GM12878 (cell line): ENCODE measurements around the gene MYCBP2. TPM values are rescaled to one million over a fixed set of nuclear protein-coding genes. Genes with fewer than 3 reads are reported as not detected.

Source experiments
- ATAC-seq: fragments of 200-7000 bp; cut with Tn5 transposase; 3 replicates; pipeline ENCODE4 v1.9.1; 2020; ENCODE audit warnings: mild to moderate bottlenecking, moderate library complexity
- BruUV-seq: library from RNA; stranded (reverse); fragments of 400-500 nt; replicated peaks from 2 replicates; lab custom pipeline; 2021; lab: Mats Ljungman, UMichigan
- CTCF ChIA-PET: fragments of 300-600 bp; sonication (Branson Sonifier 250); formaldehyde crosslinking; extraction: SDS; loops from one replicate; lab custom pipeline; 2021; ENCODE audit warnings: inconsistent platforms; lab: Yijun Ruan, JAX
- POLR2A ChIA-PET: fragments of 350-600 bp; formaldehyde crosslinking; extraction: SDS; loops from one replicate; lab custom pipeline; 2021; ENCODE audit warnings: inconsistent platforms; lab: Charles Lee
- RAD21 ChIA-PET: fragments of 300-600 bp; sonication (Branson Sonifier 250); formaldehyde crosslinking; loops from one replicate; lab custom pipeline; 2023; ENCODE audit warnings: antibody characterized with exemption; ENCODE audit not compliant: unreplicated experiment; lab: Charles Lee
- SMC1A ChIA-PET: fragments of 300-600 bp; sonication (Branson Sonifier 250); formaldehyde crosslinking; loops from one replicate; lab custom pipeline; 2023; ENCODE audit not compliant: unreplicated experiment, uncharacterized antibody; lab: Charles Lee
- DNase-seq: peaks from one replicate; pipeline ENCODE4 v3.0.0-alpha.2; 2011; ENCODE audit warnings: low read depth, low spot score
- FAIRE-seq: peaks from 3 replicates; lab custom pipeline; 2011; peaks lifted over from hg19 to GRCh38; lab: Jason Lieb, UNC
- H2AFZ ChIP-seq: 2 replicates; pipeline ENCODE4 v1.6.0; 2011; ENCODE audit warnings: low read depth, low read length, control low read depth; ENCODE audit not compliant: control insufficient read depth
- H3K27ac ChIP-seq: 2 replicates; pipeline ENCODE4 v1.5.1; 2011; ENCODE audit warnings: control low read depth; ENCODE audit not compliant: control insufficient read depth, insufficient read depth
- H3K27me3 ChIP-seq, 2 experiments: replicated peaks in 1 of 2; 2 replicates each; pipeline versions ENCODE4 v1.6.0 to v1.6.1; 2011; ENCODE audit warnings: low read length in 1 of 2; ENCODE audit not compliant: control insufficient read depth in 2 of 2, insufficient read depth in 2 of 2
- H3K36me3 ChIP-seq, 2 experiments: 2 replicates each; pipeline ENCODE4 v1.5.1; 2011; ENCODE audit warnings: low read length in 1 of 2; ENCODE audit not compliant: control insufficient read depth in 2 of 2, insufficient read depth in 2 of 2
- H3K4me1 ChIP-seq: 2 replicates; pipeline ENCODE4 v1.6.1; 2011; ENCODE audit warnings: mild to moderate bottlenecking, low read length, moderate library complexity, mixed read lengths; ENCODE audit not compliant: control insufficient read depth, insufficient read depth
- H3K4me2 ChIP-seq: 2 replicates; pipeline ENCODE4 v1.6.0; 2011; ENCODE audit warnings: control low read depth; ENCODE audit not compliant: control insufficient read depth, insufficient read depth
- H3K4me3 ChIP-seq: fragments of 200-600 bp; sonication (generic); 2 replicates; pipeline ENCODE4 v1.5.1; 2016
- H3K79me2 ChIP-seq: 2 replicates; pipeline ENCODE4 v1.6.0; 2011; ENCODE audit warnings: low read length; ENCODE audit not compliant: control insufficient read depth, insufficient read depth
- H3K9ac ChIP-seq: 2 replicates; pipeline ENCODE4 v1.8.0; 2011; ENCODE audit warnings: low read length, control low read depth, mixed read lengths; ENCODE audit not compliant: control insufficient read depth, insufficient read depth
- H3K9me3 ChIP-seq: replicated peaks from 3 replicates; pipeline ENCODE4 v1.5.1; 2011; ENCODE audit warnings: mild to moderate bottlenecking, low read length; ENCODE audit not compliant: control insufficient read depth, insufficient read depth
- H4K20me1 ChIP-seq: 2 replicates; pipeline ENCODE4 v1.6.0; 2011; ENCODE audit not compliant: control insufficient read depth, insufficient read depth
- IRF4 ChIP-seq: IDR thresholded peaks from 2 replicates; pipeline ENCODE4 v1.6.1; 2011; ENCODE audit warnings: low read depth, low read length
- NBN ChIP-seq: fragments of 450-650 bp; IDR thresholded peaks from 2 replicates; pipeline ENCODE4 v1.6.1; 2016
- POU2F2 ChIP-seq: IDR thresholded peaks from 3 replicates; pipeline ENCODE4 v1.6.1; 2011; ENCODE audit warnings: low read depth, mild to moderate bottlenecking, low read length, borderline replicate concordance
- ZNF384 ChIP-seq: IDR thresholded peaks from 2 replicates; pipeline ENCODE4 v1.6.1; 2012; ENCODE audit warnings: low read depth, mild to moderate bottlenecking, low read length, improper control_type of control experiment, borderline replicate concordance
- WGBS: methylation state at CpG from one replicate; pipeline ENCODE4 v1.1.6; 2016; ENCODE audit warnings: low lambda C conversion rate; ENCODE audit not compliant: insufficient replicate concordance, insufficient coverage; ENCODE audit errors: missing lambda C conversion rate; 5-methylcytosine and 5-hydroxymethylcytosine counted together
- in situ Hi-C: fragments of 300-500 bp; cut with MboI; formaldehyde crosslinking; loops from 9 replicates; pipeline ENCODE4 v1.14.3; 2018; ENCODE audit warnings: mixed read lengths
- intact Hi-C: fragments of 100-400 bp; cut with micrococcal nuclease; formaldehyde crosslinking; loops from one replicate; pipeline ENCODE4 v1.14.2; 2022; ENCODE audit not compliant: unreplicated experiment
- polyA plus RNA-seq, 11 experiments: library from polyadenylated mRNA; depleted of rRNA in 4 of 11; unstranded in 6 of 11; stranded (reverse) in 5 of 11; fragments of >200 nt; fragmentation: Nextera tagmentation in 4 of 11; fragmentation: Illumina TruSeq in 1 of 11; extraction: Ambion mirVana in 4 of 11; extraction: Trizol in 1 of 11; gene quantifications; 1 replicate in 1 of 11; 2 replicates in 10 of 11; pipeline versions ENCODE4 v1.2.1 to v1.2.3, GENCODE V29; 2011 to 2016; ENCODE audit warnings: inconsistent platforms in 2 of 11, missing spikeins in 2 of 11, low read depth in 1 of 11
- total RNA-seq, 4 experiments: library from RNA; depleted of rRNA in 3 of 4; stranded (reverse); fragments of >200 nt in 3 of 4; fragmentation: Illumina TruSeq in 1 of 4; extraction: Trizol in 1 of 4; gene quantifications; 2 replicates each; pipeline versions ENCODE4 v1.2.1 to v1.2.3, GENCODE V29; 2013 to 2021

The MYCBP2 gene
- total and polyA plus RNA-seq, 10 of the 15 experiments (the other 5 are each of a cell fraction or from before 2014, with no cell fraction given): 51.9 to 152 (median 98.2) TPM

GRCh38 chr13:77222000-77222690 lies 104.7 kb downstream of the MYCBP2 start:
- in situ Hi-C loops: no loop called here
- no peak overlapping the region for H3K9ac ChIP-seq
- H2AFZ ChIP-seq: no peak overlapping the region
- no peak overlapping the region for H3K27ac ChIP-seq
- intact Hi-C loops: no loop called here
- H4K20me1 ChIP-seq: no peaks in the 10 kb centered on the region
- ChIA-PET SMC1A (interaction anchor here (0.8 kb wide), 1 partner anchor 58 kb away, joined by 3 read pairs; no protein-coding TSS in a partner anchor), POLR2A (no interaction called here), CTCF (no interaction called here), RAD21 (no interaction called here)
- WGBS: 39% methylated on average over 3 of the region's 3 CpGs
- TF ChIP-seq IRF4: no peak
- FAIRE-seq (no peak), DNase-seq (no peak), ATAC-seq (no peak; the same call in 2 of the 3 replicates)
- H3K79me2 ChIP-seq: no peaks in the 10 kb centered on the region
- H3K4me3 ChIP-seq: no peak overlapping the region
- H3K9me3 ChIP-seq: no peaks in the 10 kb centered on the region
- no peaks in the 10 kb centered on the region for H3K4me1 ChIP-seq
- no peak overlapping the region for H3K4me2 ChIP-seq
- BruUV-seq: no TSS peak
- H3K36me3 ChIP-seq: peaks cover 4 to 7% of the 10 kb centered on the region in 2 experiments; a peak in 3 of 4 replicates
- H3K27me3 ChIP-seq: no peaks in the 10 kb centered on the region

- Histone ChIP-seq H4K20me1 (no peaks in the 10 kb centered on the region), H3K4me3 (no peak overlapping the region), H3K27ac (no peak overlapping the region), H3K9ac (no peak overlapping the region), H3K4me2 (no peak overlapping the region), H2AFZ (no peak overlapping the region), H3K9me3 (no peaks in the 10 kb centered on the region), H3K27me3 (no peaks in the 10 kb centered on the region), H3K36me3 (peaks cover 4 to 14% of the 10 kb centered on the region in 2 experiments; a peak in 2 of 4 replicates), H3K4me1 (no peaks in the 10 kb centered on the region), H3K79me2 (no peaks in the 10 kb centered on the region)
- POLR2A ChIA-PET: interaction anchor here (0.6 kb wide), 2 partner anchors 11 to 244 kb away, joined by 3 read pairs; no protein-coding TSS in a partner anchor
- DNase-seq (no peak), ATAC-seq (no peak), FAIRE-seq (peak; percentile 38)
- intact Hi-C loops (no loop called here), in situ Hi-C loops (no loop called here)
- RAD21 ChIA-PET: no interaction called here
- TF ChIP-seq ZNF384 (no peak), NBN (no peak), POU2F2 (no peak)
- WGBS: 58% methylated on average over 2 of the region's 2 CpGs
- CTCF ChIA-PET: interaction anchor here (2.6 to 5.1 kb wide), 2 partner anchors 69 to 259 kb away, joined by 8 to 21 read pairs; no protein-coding TSS in a partner anchor
- BruUV-seq: no TSS peak
- SMC1A ChIA-PET: interaction anchor here (0.6 to 6.0 kb wide), 8 partner anchors 33 to 341 kb away, joined by 3 to 29 read pairs (median 3); no protein-coding TSS in a partner anchor
Observed at GRCh38 chr13:77219401-77219800, 107.5 kb downstream of the MYCBP2 start.
